SK-N-SH (cell line): ENCODE results near the gene STARD5. TPM values are rescaled to one million over a fixed set of nuclear protein-coding genes. Genes with fewer than 3 reads are reported as not detected.

Experiments
- CTCF ChIA-PET: fragments of 300-600, 350-600 bp; formaldehyde crosslinking; extraction: SDS; loops from one replicate; lab custom pipeline; 2021; lab: Yijun Ruan, JAX
- POLR2A ChIA-PET: fragments of 350-600 bp; sonication (Branson Sonifier 250); formaldehyde crosslinking; extraction: SDS; loops from one replicate; lab custom pipeline; 2020; ENCODE audit warnings: antibody characterized with exemption, inconsistent platforms; lab: Yijun Ruan, JAX
- DNase-seq: peaks from one replicate; pipeline ENCODE4 v3.0.0; 2012
- H2AFZ ChIP-seq: fragments of 200-600 bp; sonication (generic); 2 replicates; pipeline ENCODE4 v1.8.1; 2016; ENCODE audit warnings: antibody characterized with exemption, mild to moderate bottlenecking, low read depth
- H3F3A ChIP-seq: fragments of 200-600 bp; sonication (generic); replicated peaks from 2 replicates; pipeline ENCODE3; 2016; ENCODE audit warnings: antibody characterized with exemption, mild to moderate bottlenecking; ENCODE audit not compliant: insufficient read depth
- H3K27ac ChIP-seq, 2 experiments: fragments of 200-500 bp in 1 of 2; fragments of 200-600 bp in 1 of 2; sonication (Bioruptor generic) in 1 of 2; sonication (generic), shearing (Covaris generic) in 1 of 2; 2 replicates each; pipeline versions ENCODE4 v1.5.1 to v1.6.1; 2014 to 2016; ENCODE audit warnings: low read depth in 2 of 2, inconsistent platforms in 1 of 2, low read length in 1 of 2, mild to moderate bottlenecking in 1 of 2, mixed read lengths in 1 of 2
- H3K27me3 ChIP-seq: fragments of 200-600 bp; sonication (generic), shearing (Covaris generic); 2 replicates; pipeline ENCODE4 v1.6.1; 2016; ENCODE audit warnings: mixed run types; ENCODE audit not compliant: insufficient read depth
- H3K36me3 ChIP-seq, 2 experiments: fragments of 200-500 bp in 1 of 2; fragments of 200-600 bp in 1 of 2; sonication (Bioruptor generic) in 1 of 2; sonication (generic) in 1 of 2; replicated peaks in 1 of 2; 2 replicates each; pipeline versions ENCODE3 to v1.5.1; 2014 to 2016; ENCODE audit warnings: low read length in 1 of 2, mild to moderate bottlenecking in 1 of 2; ENCODE audit not compliant: insufficient read depth in 2 of 2, control insufficient read depth in 1 of 2
- H3K4me1 ChIP-seq, 2 experiments: fragments of 200-500 bp in 1 of 2; fragments of 200-600 bp in 1 of 2; sonication (Bioruptor generic) in 1 of 2; sonication (generic), shearing (Covaris generic) in 1 of 2; 2 replicates each; pipeline versions ENCODE4 v1.5.1 to v1.6.1; 2014 to 2016; ENCODE audit warnings: low read depth in 1 of 2, low read length in 1 of 2, mixed run types in 1 of 2; ENCODE audit not compliant: insufficient read depth in 2 of 2, control insufficient read depth in 1 of 2
- H3K4me2 ChIP-seq: fragments of 200-600 bp; sonication (generic), shearing (Covaris generic); 2 replicates; pipeline ENCODE4 v1.6.1; 2017; ENCODE audit warnings: mixed run types
- H3K4me3 ChIP-seq, 2 experiments: fragments of 200-500 bp in 1 of 2; fragments of 200-600 bp in 1 of 2; sonication (Bioruptor generic) in 1 of 2; sonication (generic), shearing (Covaris generic) in 1 of 2; 2 replicates each; pipeline versions ENCODE4 v1.5.1 to v1.8.1; 2014 to 2016; ENCODE audit warnings: low read depth in 2 of 2, inconsistent platforms in 1 of 2, low read length in 1 of 2, mild to moderate bottlenecking in 1 of 2, mixed read lengths in 1 of 2, moderate library complexity in 1 of 2
- H3K79me2 ChIP-seq: fragments of 200-600 bp; sonication (generic); 2 replicates; pipeline ENCODE4 v1.8.1; 2017; ENCODE audit warnings: mild to moderate bottlenecking; ENCODE audit not compliant: insufficient read depth
- H3K9ac ChIP-seq: fragments of 200-600 bp; sonication (generic); 2 replicates; pipeline ENCODE4 v1.6.1; 2017; ENCODE audit warnings: mixed run types
- H3K9me2 ChIP-seq: fragments of 200-600 bp; sonication (generic); 2 replicates; pipeline ENCODE4 v1.6.1; 2017; ENCODE audit warnings: mixed run types
- H3K9me3 ChIP-seq: fragments of 200-600 bp; sonication (generic); 2 replicates; pipeline ENCODE4 v1.6.1; 2017; ENCODE audit warnings: mixed run types, mild to moderate bottlenecking, moderate library complexity
- H4K20me1 ChIP-seq: fragments of 200-600 bp; sonication (generic); 2 replicates; pipeline ENCODE4 v1.6.1; 2017; ENCODE audit warnings: mild to moderate bottlenecking, mixed run types; ENCODE audit not compliant: insufficient read depth
- CTCF ChIP-seq: fragments of 200-600 bp; sonication (generic); IDR thresholded peaks from 2 replicates; pipeline ENCODE4 v1.6.1; 2017; ENCODE audit warnings: antibody characterized with exemption, mild to moderate bottlenecking, moderate library complexity
- EP300 ChIP-seq, 2 experiments: IDR thresholded peaks; 2 replicates each; pipeline versions ENCODE4 v1.4.0 to v1.6.1; 2012; ENCODE audit warnings: borderline replicate concordance in 1 of 2, low read depth in 1 of 2, low read length in 1 of 2
- EZH2phosphoT487 ChIP-seq: fragments of 200-600 bp; sonication (generic); IDR thresholded peaks from 2 replicates; pipeline ENCODE4 v1.6.1; 2017; ENCODE audit warnings: low read depth, mixed run types, mild to moderate bottlenecking, antibody characterized with exemption, moderate library complexity, borderline replicate concordance
- FOSL2 ChIP-seq: IDR thresholded peaks from 2 replicates; pipeline ENCODE4 v1.4.0; 2012; ENCODE audit warnings: low read depth, mild to moderate bottlenecking, moderate library complexity, borderline replicate concordance
- FOXJ3 ChIP-seq: sonication (generic); formaldehyde crosslinking; IDR thresholded peaks from 2 replicates; pipeline ENCODE4 v1.5.1; 2020; ENCODE audit warnings: mild to moderate bottlenecking, missing genetic modification reagents
- FOXM1 ChIP-seq: IDR thresholded peaks from 2 replicates; pipeline ENCODE4 v1.4.0; 2012; ENCODE audit warnings: low read depth, mild to moderate bottlenecking
- JUND ChIP-seq: IDR thresholded peaks from 2 replicates; pipeline ENCODE4 v1.4.0; 2012
- MAX ChIP-seq: IDR thresholded peaks from 2 replicates; pipeline ENCODE4 v1.4.0; 2012; ENCODE audit warnings: low read depth
- MEF2A ChIP-seq: IDR thresholded peaks from 2 replicates; pipeline ENCODE4 v1.4.0; 2012; ENCODE audit warnings: low read depth, borderline replicate concordance
- NRF1 ChIP-seq: IDR thresholded peaks from 2 replicates; pipeline ENCODE4 v1.6.1; 2012; ENCODE audit warnings: low read depth, mild to moderate bottlenecking, low read length
- POLR2AphosphoS5 ChIP-seq: IDR thresholded peaks from 2 replicates; pipeline ENCODE4 v1.6.1; 2012; ENCODE audit warnings: low read depth, low read length
- REST ChIP-seq: IDR thresholded peaks from 2 replicates; pipeline ENCODE4 v1.6.1; 2012; ENCODE audit warnings: mild to moderate bottlenecking, low read depth, low read length, moderate library complexity
- RFX5 ChIP-seq: IDR thresholded peaks from 2 replicates; pipeline ENCODE4 v1.6.1; 2012; ENCODE audit warnings: mild to moderate bottlenecking, improper control_type of control experiment, low read length
- SMC3 ChIP-seq: IDR thresholded peaks from 2 replicates; pipeline ENCODE4 v1.6.1; 2012; ENCODE audit warnings: low read depth, low read length, improper control_type of control experiment
- TAF1 ChIP-seq: IDR thresholded peaks from 2 replicates; pipeline ENCODE4 v1.6.1; 2012; ENCODE audit warnings: low read depth, mild to moderate bottlenecking, low read length, moderate library complexity, borderline replicate concordance
- TEAD4 ChIP-seq: IDR thresholded peaks from 2 replicates; pipeline ENCODE4 v1.4.0; 2012; ENCODE audit warnings: mild to moderate bottlenecking, borderline replicate concordance; ENCODE audit not compliant: insufficient read depth
- YY1 ChIP-seq: IDR thresholded peaks from 2 replicates; pipeline ENCODE4 v1.4.0; 2012; ENCODE audit warnings: low read depth, mild to moderate bottlenecking
- ZBTB33 ChIP-seq: IDR thresholded peaks from 2 replicates; pipeline ENCODE4 v1.4.0; 2012; ENCODE audit warnings: low read depth, borderline replicate concordance
- WGBS: methylation state at CpG from one replicate; pipeline ENCODE4 v1.1.6; 2017; ENCODE audit warnings: low lambda C conversion rate; 5-methylcytosine and 5-hydroxymethylcytosine counted together
- polyA plus RNA-seq, 3 experiments: library from polyadenylated mRNA; depleted of rRNA; stranded (reverse); fragments of >200 nt; gene quantifications; 2 replicates each; pipeline ENCODE4 v1.2.3, GENCODE V29; 2012
- TF ChIP-seq, protein P1 (sequence below): fragments of 150-350 bp; IDR thresholded peaks from 2 replicates; pipeline ENCODE4 v1.6.1; 2016; ENCODE audit warnings: mild to moderate bottlenecking, low read depth, low read length
- TF ChIP-seq, protein P2 (sequence below): IDR thresholded peaks from 2 replicates; pipeline ENCODE4; 2012

The STARD5 gene
- polyA plus RNA-seq, 1 of the 3 experiments (the other 2 are of a cell fraction) = 1.6 TPM

GRCh38 chr15:81373176-81373575 lies 49.2 kb upstream of the STARD5 start:
- TF ChIP-seq JUND (no peak), RFX5 (no peak), SMC3 (no peak), MAX (no peak), TAF1 (no peak), YY1 (no peak), FOSL2 (no peak), EZH2phosphoT487 (no peak), POLR2AphosphoS5 (no peak), NRF1 (no peak), CTCF (no peak), TEAD4 (no peak), EP300 (IDR thresholded peaks at IDR 0.05; ENCODE audit: borderline replicate concordance in 1 of 2, low read depth in 1 of 2, low read length in 1 of 2) (no peak), FOXJ3 (CRISPR knock-in tag) (no peak), FOXM1 (no peak), MEF2A (no peak), ZBTB33 (no peak), REST (no peak)
- TF ChIP-seq, protein P1, sequence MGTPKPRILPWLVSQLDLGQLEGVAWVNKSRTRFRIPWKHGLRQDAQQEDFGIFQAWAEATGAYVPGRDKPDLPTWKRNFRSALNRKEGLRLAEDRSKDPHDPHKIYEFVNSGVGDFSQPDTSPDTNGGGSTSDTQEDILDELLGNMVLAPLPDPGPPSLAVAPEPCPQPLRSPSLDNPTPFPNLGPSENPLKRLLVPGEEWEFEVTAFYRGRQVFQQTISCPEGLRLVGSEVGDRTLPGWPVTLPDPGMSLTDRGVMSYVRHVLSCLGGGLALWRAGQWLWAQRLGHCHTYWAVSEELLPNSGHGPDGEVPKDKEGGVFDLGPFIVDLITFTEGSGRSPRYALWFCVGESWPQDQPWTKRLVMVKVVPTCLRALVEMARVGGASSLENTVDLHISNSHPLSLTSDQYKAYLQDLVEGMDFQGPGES = no peak
- TF ChIP-seq, protein P2, sequence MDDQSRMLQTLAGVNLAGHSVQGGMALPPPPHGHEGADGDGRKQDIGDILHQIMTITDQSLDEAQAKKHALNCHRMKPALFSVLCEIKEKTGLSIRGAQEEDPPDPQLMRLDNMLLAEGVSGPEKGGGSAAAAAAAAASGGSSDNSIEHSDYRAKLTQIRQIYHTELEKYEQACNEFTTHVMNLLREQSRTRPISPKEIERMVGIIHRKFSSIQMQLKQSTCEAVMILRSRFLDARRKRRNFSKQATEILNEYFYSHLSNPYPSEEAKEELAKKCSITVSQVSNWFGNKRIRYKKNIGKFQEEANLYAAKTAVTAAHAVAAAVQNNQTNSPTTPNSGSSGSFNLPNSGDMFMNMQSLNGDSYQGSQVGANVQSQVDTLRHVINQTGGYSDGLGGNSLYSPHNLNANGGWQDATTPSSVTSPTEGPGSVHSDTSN = no peak
- Histone ChIP-seq H4K20me1 (no peaks in the 10 kb centered on the region), H3K27me3 (no peaks in the 10 kb centered on the region), H3K9ac (no peak overlapping the region), H3F3A (no peaks in the 10 kb centered on the region), H3K27ac (no peak overlapping the region), H3K36me3 (no peaks in the 10 kb centered on the region), H3K4me1 (peaks cover 0 to 2% of the 10 kb centered on the region in 2 experiments; a peak in 1 of 4 replicates), H3K79me2 (no peaks in the 10 kb centered on the region), H2AFZ (no peak overlapping the region), H3K4me3 (no peak overlapping the region), H3K9me3 (no peaks in the 10 kb centered on the region), H3K4me2 (no peak overlapping the region), H3K9me2 (no peaks in the 10 kb centered on the region)
- DNase-seq = no peak
- WGBS = 52% methylated on average over 5 of the region's 5 CpGs
- ChIA-PET CTCF (interaction anchor here (0.7 to 2.3 kb wide), 8 partner anchors 12 to 217 kb away, joined by 3 to 10 read pairs (median 4); no protein-coding TSS in a partner anchor), POLR2A (no interaction called here)
